HepG2 (cell line): ENCODE data around the gene DHX34.

Experiments used
- ARNTL ChIP-seq: sonication (generic); formaldehyde crosslinking; IDR thresholded peaks from 2 replicates; pipeline ENCODE4 v1.4.0; 2020; ENCODE audit warnings: mild to moderate bottlenecking, missing genetic modification reagents
- FOXM1 ChIP-seq: sonication (generic); formaldehyde crosslinking; IDR thresholded peaks from 2 replicates; pipeline ENCODE4 v1.5.0; 2020; ENCODE audit warnings: missing genetic modification reagents
- GABPB1 ChIP-seq: IDR thresholded peaks from 2 replicates; pipeline ENCODE4 v1.6.1; 2016; ENCODE audit warnings: mild to moderate bottlenecking, missing genetic modification reagents, moderate library complexity, missing compliant biosample characterization
- NFE2L1 ChIP-seq: sonication (generic); formaldehyde crosslinking; IDR thresholded peaks from 2 replicates; pipeline ENCODE4 v1.4.0; 2020; ENCODE audit warnings: missing genetic modification reagents, mild to moderate bottlenecking, borderline replicate concordance
- RAD21 ChIP-seq: fragments of 450-650 bp; formaldehyde crosslinking; IDR thresholded peaks from 2 replicates; pipeline ENCODE4 v1.5.0; 2020; ENCODE audit warnings: mild to moderate bottlenecking
- TARDBP ChIP-seq: sonication (generic); formaldehyde crosslinking; IDR thresholded peaks from 2 replicates; pipeline ENCODE4 v1.8.0; 2022; ENCODE audit warnings: mild to moderate bottlenecking, missing genetic modification reagents
- TF ChIP-seq, protein P1 (sequence below): sonication (generic); formaldehyde crosslinking; IDR thresholded peaks from 2 replicates; pipeline ENCODE4 v1.4.0; 2020; ENCODE audit warnings: missing genetic modification reagents, low read depth, mild to moderate bottlenecking, borderline replicate concordance
- TF ChIP-seq, protein P2 (sequence below): sonication (generic); formaldehyde crosslinking; IDR thresholded peaks from 2 replicates; pipeline ENCODE4 v1.5.0; 2020; ENCODE audit warnings: mild to moderate bottlenecking, missing genetic modification reagents

DNA sequence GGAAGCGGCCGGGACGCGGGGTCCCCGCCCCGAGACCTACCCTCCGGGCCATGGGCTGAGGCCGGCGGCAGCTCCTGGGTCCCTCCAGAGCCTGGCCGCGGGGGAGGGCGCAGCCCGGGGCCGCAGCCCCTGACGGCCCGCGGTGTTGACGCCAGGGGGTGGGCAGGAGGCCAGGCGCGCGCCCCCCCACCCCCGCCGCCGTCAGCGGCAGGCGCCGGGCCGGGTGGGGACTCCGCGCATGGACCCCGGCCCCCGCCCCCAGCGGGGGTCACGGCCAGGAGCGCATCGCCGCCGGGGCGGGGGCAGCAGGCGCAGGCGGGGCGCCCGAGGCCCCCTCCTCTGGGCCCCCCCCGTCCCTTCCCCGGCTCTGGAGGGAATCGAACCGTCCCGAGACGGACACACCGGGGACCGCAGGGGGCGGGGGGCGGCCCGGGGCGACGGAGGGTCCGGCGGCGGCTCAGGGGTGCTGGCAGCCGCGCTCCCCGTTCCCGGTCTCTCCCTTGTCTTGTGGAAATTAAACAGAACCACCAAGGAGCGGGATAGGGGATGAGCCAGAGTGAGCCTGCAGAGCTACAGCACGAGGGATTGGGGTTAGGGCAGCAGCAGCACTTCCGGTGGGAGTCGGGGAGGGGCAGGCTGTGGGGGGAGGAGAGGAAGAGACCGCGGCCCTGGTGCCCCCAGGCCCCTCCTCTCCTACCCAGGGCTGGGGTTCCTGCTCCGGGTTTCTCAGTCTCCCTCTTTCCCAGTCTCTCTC is 70.1 kb downstream of the DHX34 start, which contains the start of gene MEIS3:
- no peak for TF ChIP-seq NFE2L1 (CRISPR knock-in tag)
- no peak for TF ChIP-seq ARNTL (CRISPR knock-in tag)
- TF ChIP-seq, protein P1, sequence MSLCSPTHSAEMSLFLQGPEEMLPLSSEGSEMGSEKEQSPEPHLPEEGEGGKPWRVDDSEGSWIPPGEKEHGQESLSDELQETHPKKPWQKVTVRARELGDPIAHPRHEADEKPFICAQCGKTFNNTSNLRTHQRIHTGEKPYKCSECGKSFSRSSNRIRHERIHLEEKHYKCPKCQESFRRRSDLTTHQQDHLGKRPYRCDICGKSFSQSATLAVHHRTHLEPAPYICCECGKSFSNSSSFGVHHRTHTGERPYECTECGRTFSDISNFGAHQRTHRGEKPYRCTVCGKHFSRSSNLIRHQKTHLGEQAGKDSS: no peak
- TF ChIP-seq RAD21 (CRISPR knock-in tag): no peak
- TF ChIP-seq, protein P2, sequence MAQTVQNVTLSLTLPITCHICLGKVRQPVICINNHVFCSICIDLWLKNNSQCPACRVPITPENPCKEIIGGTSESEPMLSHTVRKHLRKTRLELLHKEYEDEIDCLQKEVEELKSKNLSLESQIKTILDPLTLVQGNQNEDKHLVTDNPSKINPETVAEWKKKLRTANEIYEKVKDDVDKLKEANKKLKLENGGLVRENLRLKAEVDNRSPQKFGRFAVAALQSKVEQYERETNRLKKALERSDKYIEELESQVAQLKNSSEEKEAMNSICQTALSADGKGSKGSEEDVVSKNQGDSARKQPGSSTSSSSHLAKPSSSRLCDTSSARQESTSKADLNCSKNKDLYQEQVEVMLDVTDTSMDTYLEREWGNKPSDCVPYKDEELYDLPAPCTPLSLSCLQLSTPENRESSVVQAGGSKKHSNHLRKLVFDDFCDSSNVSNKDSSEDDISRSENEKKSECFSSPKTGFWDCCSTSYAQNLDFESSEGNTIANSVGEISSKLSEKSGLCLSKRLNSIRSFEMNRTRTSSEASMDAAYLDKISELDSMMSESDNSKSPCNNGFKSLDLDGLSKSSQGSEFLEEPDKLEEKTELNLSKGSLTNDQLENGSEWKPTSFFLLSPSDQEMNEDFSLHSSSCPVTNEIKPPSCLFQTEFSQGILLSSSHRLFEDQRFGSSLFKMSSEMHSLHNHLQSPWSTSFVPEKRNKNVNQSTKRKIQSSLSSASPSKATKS: no peak
- TF ChIP-seq TARDBP (CRISPR knock-in tag): no peak
- no peak for TF ChIP-seq FOXM1 (CRISPR knock-in tag)
- TF ChIP-seq GABPB1: peak; percentile 31; the same call in 1 of the 2 replicates
